ENCODE data around the gene PLA2G7. TPM values are rescaled to one million over a fixed set of nuclear protein-coding genes. Genes with fewer than 3 reads are reported as not detected.

PLA2G7 gene
- total RNA-seq, 3 donors from 2014 or later, result 2.2 to 3.1 (median 3.0) TPM

DNA sequence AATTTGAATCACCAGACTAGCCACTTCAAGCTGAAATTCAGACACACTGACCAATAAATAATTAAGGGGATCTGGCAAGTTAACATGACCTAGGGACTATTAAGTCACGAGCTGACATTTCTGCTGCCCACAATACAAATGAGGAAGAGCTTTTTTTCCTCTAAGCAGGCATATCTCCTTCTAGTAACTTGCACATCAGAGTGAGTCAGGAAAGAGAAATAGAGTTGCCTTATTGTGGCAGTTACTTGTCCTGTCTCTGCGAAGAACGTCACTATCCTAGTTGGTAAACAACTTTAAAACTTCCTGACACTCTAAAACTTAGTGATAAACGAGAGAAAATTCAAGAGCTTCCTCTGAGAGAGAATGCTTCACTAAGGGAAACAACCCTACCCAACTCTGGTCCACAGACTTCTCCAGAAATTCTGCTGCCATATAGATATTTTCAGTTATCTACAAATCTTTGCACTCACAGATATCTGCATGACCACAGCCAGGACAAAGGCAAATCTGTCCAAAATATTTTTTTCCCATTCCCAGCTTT lies 4.2 kb downstream of the PLA2G7 start:
- Histone ChIP-seq H3K4me3 (no peak overlapping the region), H3K4me1 (ENCODE audit: low read depth) (peaks cover 9% of the 10 kb centered on the region), H3K9me3 (no peaks in the 10 kb centered on the region), H3K36me3 (ENCODE audit: low read depth) (no peaks in the 10 kb centered on the region)
- TF ChIP-seq, protein P1, sequence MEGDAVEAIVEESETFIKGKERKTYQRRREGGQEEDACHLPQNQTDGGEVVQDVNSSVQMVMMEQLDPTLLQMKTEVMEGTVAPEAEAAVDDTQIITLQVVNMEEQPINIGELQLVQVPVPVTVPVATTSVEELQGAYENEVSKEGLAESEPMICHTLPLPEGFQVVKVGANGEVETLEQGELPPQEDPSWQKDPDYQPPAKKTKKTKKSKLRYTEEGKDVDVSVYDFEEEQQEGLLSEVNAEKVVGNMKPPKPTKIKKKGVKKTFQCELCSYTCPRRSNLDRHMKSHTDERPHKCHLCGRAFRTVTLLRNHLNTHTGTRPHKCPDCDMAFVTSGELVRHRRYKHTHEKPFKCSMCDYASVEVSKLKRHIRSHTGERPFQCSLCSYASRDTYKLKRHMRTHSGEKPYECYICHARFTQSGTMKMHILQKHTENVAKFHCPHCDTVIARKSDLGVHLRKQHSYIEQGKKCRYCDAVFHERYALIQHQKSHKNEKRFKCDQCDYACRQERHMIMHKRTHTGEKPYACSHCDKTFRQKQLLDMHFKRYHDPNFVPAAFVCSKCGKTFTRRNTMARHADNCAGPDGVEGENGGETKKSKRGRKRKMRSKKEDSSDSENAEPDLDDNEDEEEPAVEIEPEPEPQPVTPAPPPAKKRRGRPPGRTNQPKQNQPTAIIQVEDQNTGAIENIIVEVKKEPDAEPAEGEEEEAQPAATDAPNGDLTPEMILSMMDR (IDR thresholded peaks at IDR 0.05), result no peak
- DNase-seq, result no peak
- intact Hi-C loops (cut with DNase I, micrococcal nuclease), result no loop called here
- ATAC-seq, result no peak

DNA sequence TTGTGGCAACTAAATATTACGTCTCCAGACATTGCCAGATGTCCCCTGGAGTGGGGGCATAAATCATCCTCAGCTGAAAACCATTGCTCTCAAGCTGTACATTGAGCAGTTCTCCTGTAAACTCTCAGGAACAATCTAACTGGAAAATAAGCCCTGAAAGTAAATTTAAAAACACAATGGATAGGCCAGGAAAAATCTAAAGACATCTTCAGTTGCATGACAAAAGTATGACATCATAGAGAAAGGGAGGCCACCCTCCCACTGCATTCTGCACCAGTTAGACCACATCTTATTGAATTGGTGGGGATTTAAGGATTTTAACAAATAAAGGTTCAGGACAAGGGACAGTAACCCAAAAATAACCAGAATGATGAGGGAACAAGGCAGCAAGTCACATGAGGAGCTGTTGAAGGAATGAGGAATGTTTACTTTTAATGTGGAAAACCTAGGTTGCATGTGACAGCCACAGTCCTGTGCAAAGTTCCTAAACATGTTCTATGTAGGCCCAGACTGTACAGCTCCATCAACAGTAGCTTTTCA lies 5.3 kb downstream of the PLA2G7 start:
- DNase-seq, result no peak
- TF ChIP-seq, protein P1 (IDR thresholded peaks at IDR 0.05), result no peak
- Histone ChIP-seq H3K4me1 (ENCODE audit: low read depth) (no peaks in the 10 kb centered on the region), H3K36me3 (ENCODE audit: low read depth) (no peaks in the 10 kb centered on the region), H3K4me3 (no peak overlapping the region), H3K9me3 (no peaks in the 10 kb centered on the region)
- no peak for ATAC-seq
- intact Hi-C loops (cut with DNase I, micrococcal nuclease), result no loop called here

DNA sequence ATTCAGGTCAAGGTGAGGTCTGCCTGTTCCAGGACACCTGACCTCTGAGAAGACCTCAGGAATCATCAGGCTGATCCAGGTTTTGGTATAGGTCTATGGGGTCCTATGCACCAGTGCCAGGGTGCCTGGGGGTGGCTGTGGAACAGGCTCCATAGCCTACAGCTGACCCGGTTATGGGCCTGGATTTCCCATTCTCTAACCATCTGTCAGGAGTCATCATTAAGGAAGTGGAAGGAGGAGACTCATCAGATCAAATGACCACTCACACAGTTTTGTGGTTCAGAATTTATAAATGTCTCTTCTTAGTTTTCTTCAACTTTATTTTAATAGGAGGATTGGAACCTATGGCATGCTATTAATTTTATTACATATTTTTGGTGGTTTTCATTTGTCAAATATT lies 14.8 kb downstream of the PLA2G7 start:
- H3K36me3 ChIP-seq (ENCODE audit: low read depth), result no peaks in the 10 kb centered on the region
- no peaks in the 10 kb centered on the region for H3K4me1 ChIP-seq (ENCODE audit: low read depth)
- TF ChIP-seq, protein P1 (IDR thresholded peaks at IDR 0.05), result no peak
- intact Hi-C loops (cut with DNase I, micrococcal nuclease), result no loop called here
- no peaks in the 10 kb centered on the region for H3K9me3 ChIP-seq
- ATAC-seq, result no peak
- no peak overlapping the region for H3K4me3 ChIP-seq
- DNase-seq, result no peak

DNA sequence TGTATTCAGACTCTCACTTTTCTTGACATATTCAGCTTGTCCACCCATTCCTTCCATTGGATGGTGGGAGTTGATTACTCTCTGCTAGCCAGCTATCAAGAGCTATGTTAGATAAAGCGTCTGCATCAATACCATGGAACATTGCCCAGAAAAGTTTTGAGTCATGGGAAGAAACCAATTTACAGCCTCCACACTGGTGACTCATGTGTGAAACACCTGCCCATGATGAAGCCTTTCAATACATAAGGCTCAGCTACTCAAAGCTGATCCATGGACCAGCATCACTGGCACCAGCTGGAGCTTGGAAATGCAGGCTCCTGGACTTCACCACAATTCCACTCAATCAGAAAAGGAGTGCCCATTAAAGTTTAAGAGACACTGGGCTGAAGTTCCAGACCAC lies 16.1 kb downstream of the PLA2G7 start:
- Histone ChIP-seq H3K4me1 (ENCODE audit: low read depth) (no peaks in the 10 kb centered on the region), H3K4me3 (no peak overlapping the region), H3K9me3 (no peaks in the 10 kb centered on the region), H3K36me3 (ENCODE audit: low read depth) (no peaks in the 10 kb centered on the region)
- intact Hi-C loops (cut with DNase I, micrococcal nuclease), result no loop called here
- ATAC-seq, result peak; percentile 57
- DNase-seq, result no peak
- TF ChIP-seq, protein P1 (IDR thresholded peaks at IDR 0.05), result no peak

DNA sequence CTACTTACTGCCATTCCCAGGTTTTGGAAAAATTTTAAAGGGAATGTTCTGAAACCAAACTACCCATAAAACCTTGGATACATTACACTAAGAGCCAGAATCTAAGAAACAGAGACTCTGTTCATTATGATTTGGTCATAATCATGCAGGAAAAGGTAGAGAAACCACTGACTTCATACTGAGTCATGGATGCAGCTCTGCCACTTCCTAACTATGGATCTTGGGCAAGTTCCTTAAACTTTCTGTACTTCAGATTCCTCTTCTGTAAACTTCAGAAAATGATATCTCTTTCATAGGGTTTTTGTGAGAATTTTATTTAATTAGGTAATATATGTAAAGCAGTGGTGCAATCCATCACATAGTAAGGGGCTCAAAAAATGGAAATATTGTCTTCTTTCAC lies 20.0 kb downstream of the PLA2G7 start:
- Histone ChIP-seq H3K4me1 (ENCODE audit: low read depth) (no peaks in the 10 kb centered on the region), H3K4me3 (no peak overlapping the region), H3K36me3 (ENCODE audit: low read depth) (no peaks in the 10 kb centered on the region), H3K9me3 (no peaks in the 10 kb centered on the region)
- intact Hi-C loops (cut with DNase I, micrococcal nuclease), result no loop called here
- TF ChIP-seq, protein P1 (IDR thresholded peaks at IDR 0.05), result no peak
- ATAC-seq (no peak), DNase-seq (no peak)

DNA sequence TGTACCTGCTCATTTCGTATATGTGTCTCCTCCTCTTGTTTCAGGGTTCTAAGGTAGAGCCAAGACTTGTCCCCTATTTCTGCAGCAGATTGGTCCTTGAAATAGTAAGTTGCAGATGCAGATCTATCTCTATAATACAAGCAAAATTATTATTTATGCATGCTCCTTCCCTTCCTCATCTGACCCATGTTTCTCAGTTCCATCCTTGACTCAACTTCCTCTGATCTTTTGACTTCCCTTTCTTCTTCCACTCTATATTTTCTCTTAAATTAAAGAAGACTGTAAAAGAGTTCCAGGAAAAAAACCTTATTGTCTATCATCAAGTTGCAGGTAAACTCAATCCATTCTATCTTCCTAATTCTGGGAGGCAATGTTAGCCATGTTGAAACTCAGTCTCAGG lies 23.7 kb downstream of the PLA2G7 start:
- TF ChIP-seq, protein P1 (IDR thresholded peaks at IDR 0.05), result no peak
- ATAC-seq (no peak), DNase-seq (no peak)
- no peaks in the 10 kb centered on the region for H3K9me3 ChIP-seq
- H3K36me3 ChIP-seq (ENCODE audit: low read depth), result no peaks in the 10 kb centered on the region
- intact Hi-C loops (cut with DNase I, micrococcal nuclease), result no loop called here
- no peaks in the 10 kb centered on the region for H3K4me1 ChIP-seq (ENCODE audit: low read depth)
- H3K4me3 ChIP-seq, result no peak overlapping the region

Measured in mucosa of descending colon (tissue), 3 donors.